Measurements from ENCODE around the gene NHLRC4. TPM values are rescaled to one million over a fixed set of nuclear protein-coding genes. Genes with fewer than 3 reads are reported as not detected.
"Not testable (repeated sequence)": the region's sequence is repeated elsewhere in the genome, so short reads cannot be mapped to it uniquely, and the experiment has no call there.

The NHLRC4 gene
- total RNA-seq, 2 donors from 2014 or later: 1.1 TPM

DNA sequence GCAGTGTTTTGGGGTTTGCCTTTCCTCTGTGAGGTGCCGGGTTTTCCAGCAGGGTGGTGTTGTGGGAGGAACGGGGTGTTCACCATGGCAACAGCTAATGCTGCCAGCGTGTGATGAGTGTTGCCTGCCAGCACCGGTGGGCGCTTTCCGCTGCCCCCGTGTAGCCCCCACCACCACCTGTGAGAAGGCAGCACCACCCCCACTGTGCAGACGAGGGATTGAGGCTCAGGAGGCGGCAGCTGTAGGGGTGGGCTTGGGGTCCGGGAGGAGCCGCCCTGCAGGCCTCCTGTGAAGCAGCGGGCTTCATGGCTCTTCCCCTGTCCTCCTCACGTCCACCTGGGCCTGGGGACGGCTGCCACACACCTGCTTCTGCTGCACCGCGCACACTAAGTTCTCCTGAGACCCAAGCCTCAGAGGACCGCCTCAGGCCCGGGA lies 28.3 kb downstream of the NHLRC4 start:
- no peak for DNase-seq
- Mint-ChIP-seq H3K27ac (no peak overlapping the region), H3K9me3 (peaks cover 2% of the 10 kb centered on the region), H3K4me3 (no peak overlapping the region), H3K27me3 (ENCODE audit: insufficient read depth) (peaks cover 11% of the 10 kb centered on the region), H3K36me3 (ENCODE audit: low read depth) (peaks cover 31% of the 10 kb centered on the region), H3K4me1 (peaks cover 7% of the 10 kb centered on the region)
- no peak overlapping the region for H3K27ac ChIP-seq (ENCODE audit: low read depth, low read length)
- peaks cover 9% of the 10 kb centered on the region for H3K27me3 ChIP-seq (ENCODE audit: control insufficient read depth, insufficient read depth, low read length, poor library complexity, severe bottlenecking)
- no peak overlapping the region for H3K4me3 ChIP-seq (ENCODE audit: low read length)
- H3K9ac ChIP-seq (ENCODE audit: extremely low read depth, low read length, poor library complexity, severe bottlenecking): no peak overlapping the region
- no peaks in the 10 kb centered on the region for H3K9me3 ChIP-seq (ENCODE audit: control insufficient read depth, low read length)
- TF ChIP-seq, protein P1, sequence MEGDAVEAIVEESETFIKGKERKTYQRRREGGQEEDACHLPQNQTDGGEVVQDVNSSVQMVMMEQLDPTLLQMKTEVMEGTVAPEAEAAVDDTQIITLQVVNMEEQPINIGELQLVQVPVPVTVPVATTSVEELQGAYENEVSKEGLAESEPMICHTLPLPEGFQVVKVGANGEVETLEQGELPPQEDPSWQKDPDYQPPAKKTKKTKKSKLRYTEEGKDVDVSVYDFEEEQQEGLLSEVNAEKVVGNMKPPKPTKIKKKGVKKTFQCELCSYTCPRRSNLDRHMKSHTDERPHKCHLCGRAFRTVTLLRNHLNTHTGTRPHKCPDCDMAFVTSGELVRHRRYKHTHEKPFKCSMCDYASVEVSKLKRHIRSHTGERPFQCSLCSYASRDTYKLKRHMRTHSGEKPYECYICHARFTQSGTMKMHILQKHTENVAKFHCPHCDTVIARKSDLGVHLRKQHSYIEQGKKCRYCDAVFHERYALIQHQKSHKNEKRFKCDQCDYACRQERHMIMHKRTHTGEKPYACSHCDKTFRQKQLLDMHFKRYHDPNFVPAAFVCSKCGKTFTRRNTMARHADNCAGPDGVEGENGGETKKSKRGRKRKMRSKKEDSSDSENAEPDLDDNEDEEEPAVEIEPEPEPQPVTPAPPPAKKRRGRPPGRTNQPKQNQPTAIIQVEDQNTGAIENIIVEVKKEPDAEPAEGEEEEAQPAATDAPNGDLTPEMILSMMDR (conservative IDR thresholded peaks at IDR 0.05): no peak
- 93 to 96% methylated on average over 7 to 18 of the region's 18 CpGs for WGBS, 2 experiments (ENCODE audit: insufficient coverage in 1 of 2, insufficient read length in 1 of 2)
- H3K36me3 ChIP-seq (ENCODE audit: control insufficient read depth, insufficient read depth, low read length): peaks cover 8% of the 10 kb centered on the region
- no peaks in the 10 kb centered on the region for H3K4me1 ChIP-seq (ENCODE audit: control insufficient read depth, insufficient read depth, low read length)

DNA sequence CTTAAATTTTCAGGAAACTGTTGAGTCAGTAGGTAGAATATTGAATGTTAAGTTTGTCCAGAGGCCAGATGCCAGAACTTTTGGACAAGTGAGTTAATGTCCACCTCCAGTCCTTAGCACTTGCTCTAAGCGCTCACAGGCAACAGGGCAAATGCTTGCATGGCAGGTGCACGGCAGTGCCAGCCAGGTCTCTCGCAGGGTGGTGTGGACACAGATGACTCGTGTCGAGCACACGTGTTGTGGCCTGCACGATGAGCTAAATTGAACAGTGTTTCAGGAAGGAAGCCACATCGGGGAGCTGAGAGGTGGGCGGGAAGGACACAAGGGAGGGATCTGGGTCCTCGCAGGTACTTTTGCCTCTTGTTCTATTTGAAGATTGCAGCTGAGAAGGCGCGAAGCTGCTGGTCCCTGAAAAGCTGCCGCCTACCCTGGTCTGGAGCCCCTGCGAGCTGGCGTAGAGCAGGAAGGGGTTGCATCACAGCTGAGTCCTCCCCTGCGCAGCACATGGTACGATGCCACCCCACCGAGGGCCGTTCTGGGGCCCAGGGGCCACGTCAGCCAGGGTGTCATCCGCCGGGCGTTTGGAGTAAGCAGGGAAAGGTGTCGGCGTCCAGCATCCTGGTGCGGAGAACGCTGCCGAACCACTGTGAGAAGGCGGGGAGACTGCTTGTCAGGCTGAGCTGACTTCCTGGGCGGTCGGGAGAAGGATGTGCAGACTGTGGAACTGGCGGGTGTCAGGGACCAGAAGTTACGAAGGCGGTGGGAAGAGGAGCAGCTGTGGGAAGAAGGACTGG lies 29.3 kb downstream of the NHLRC4 start:
- DNase-seq: no peak
- Histone ChIP-seq H3K27me3 (ENCODE audit: control insufficient read depth, insufficient read depth, low read length, poor library complexity, severe bottlenecking) (peaks cover 2% of the 10 kb centered on the region), H3K36me3 (ENCODE audit: control insufficient read depth, insufficient read depth, low read length) (peaks cover 10% of the 10 kb centered on the region), H3K4me3 (ENCODE audit: low read length) (no peak overlapping the region), H3K4me1 (ENCODE audit: control insufficient read depth, insufficient read depth, low read length) (no peaks in the 10 kb centered on the region), H3K27ac (ENCODE audit: low read depth, low read length) (no peak overlapping the region), H3K9ac (ENCODE audit: extremely low read depth, low read length, poor library complexity, severe bottlenecking) (no peak overlapping the region), H3K9me3 (ENCODE audit: control insufficient read depth, low read length) (no peaks in the 10 kb centered on the region)
- Mint-ChIP-seq H3K4me1 (peaks cover 1% of the 10 kb centered on the region), H3K27me3 (ENCODE audit: insufficient read depth) (peaks cover 5% of the 10 kb centered on the region), H3K36me3 (ENCODE audit: low read depth) (peaks cover 32% of the 10 kb centered on the region), H3K4me3 (no peak overlapping the region), H3K9me3 (peaks cover 2% of the 10 kb centered on the region), H3K27ac (no peak overlapping the region)
- WGBS, 2 experiments (ENCODE audit: insufficient coverage in 1 of 2, insufficient read length in 1 of 2): 95 to 99% methylated on average over 33 to 34 of the region's 34 CpGs
- TF ChIP-seq, protein P1 (conservative IDR thresholded peaks at IDR 0.05): no peak

DNA sequence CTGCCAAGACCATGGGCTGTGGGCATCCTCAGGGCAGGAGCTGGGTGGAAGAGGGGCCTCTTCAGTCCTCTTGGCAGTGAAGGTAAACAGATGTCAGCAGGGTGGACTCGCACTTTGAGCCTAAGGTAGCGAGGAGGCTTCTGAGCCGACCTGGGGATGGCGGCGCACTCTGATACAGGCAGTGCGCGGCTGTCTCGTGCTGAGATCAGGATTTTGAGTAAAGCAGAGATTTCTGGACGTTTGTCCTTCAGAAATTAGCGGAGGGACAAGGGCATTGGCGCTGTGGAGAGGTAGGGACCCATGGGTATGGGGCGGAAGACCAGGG lies 29.9 kb downstream of the NHLRC4 start:
- 94 to 96% methylated on average over 12 of the region's 12 CpGs for WGBS, 2 experiments (ENCODE audit: insufficient coverage in 1 of 2, insufficient read length in 1 of 2)
- Mint-ChIP-seq H3K4me3 (no peak overlapping the region), H3K9me3 (peaks cover 2% of the 10 kb centered on the region), H3K27me3 (ENCODE audit: insufficient read depth) (peaks cover 3% of the 10 kb centered on the region), H3K4me1 (no peaks in the 10 kb centered on the region), H3K36me3 (ENCODE audit: low read depth) (peaks cover 32% of the 10 kb centered on the region), H3K27ac (no peak overlapping the region)
- TF ChIP-seq, protein P1 (conservative IDR thresholded peaks at IDR 0.05): no peak
- Histone ChIP-seq H3K27me3 (ENCODE audit: control insufficient read depth, insufficient read depth, low read length, poor library complexity, severe bottlenecking) (no peaks in the 10 kb centered on the region), H3K27ac (ENCODE audit: low read depth, low read length) (no peak overlapping the region), H3K4me3 (ENCODE audit: low read length) (no peak overlapping the region), H3K9me3 (ENCODE audit: control insufficient read depth, low read length) (no peaks in the 10 kb centered on the region), H3K9ac (ENCODE audit: extremely low read depth, low read length, poor library complexity, severe bottlenecking) (no peak overlapping the region), H3K36me3 (ENCODE audit: control insufficient read depth, insufficient read depth, low read length) (peaks cover 13% of the 10 kb centered on the region), H3K4me1 (ENCODE audit: control insufficient read depth, insufficient read depth, low read length) (no peaks in the 10 kb centered on the region)
- DNase-seq: no peak

DNA sequence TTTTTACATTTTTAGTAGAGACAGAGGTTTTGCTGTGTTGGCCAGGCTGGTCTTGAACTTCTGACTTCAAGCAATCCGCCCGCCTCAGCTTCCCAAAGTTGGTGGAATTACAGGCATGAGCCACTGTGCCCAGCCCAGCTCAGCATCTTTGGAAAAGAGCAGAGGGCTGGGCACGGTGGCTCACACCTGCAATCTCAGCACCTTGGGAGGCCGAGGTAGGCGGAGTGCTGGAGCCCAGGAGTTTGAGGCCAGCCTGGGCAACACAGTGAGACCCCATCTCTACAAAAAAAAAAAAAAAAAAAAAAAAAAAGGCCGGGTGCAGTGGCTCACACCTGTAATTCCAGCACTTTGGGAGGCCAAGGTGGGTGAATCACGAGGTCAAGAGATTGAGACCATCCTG lies 30.9 kb downstream of the NHLRC4 start:
- not testable (repeated sequence) for DNase-seq; H3K4me3 Mint-ChIP-seq; H3K9me3 ChIP-seq (ENCODE audit: control insufficient read depth, low read length); H3K9ac ChIP-seq (ENCODE audit: extremely low read depth, low read length, poor library complexity, severe bottlenecking); H3K4me1 ChIP-seq (ENCODE audit: control insufficient read depth, insufficient read depth, low read length); H3K4me3 ChIP-seq (ENCODE audit: low read length); H3K27ac ChIP-seq (ENCODE audit: low read depth, low read length); H3K27ac Mint-ChIP-seq; H3K9me3 Mint-ChIP-seq; H3K27me3 Mint-ChIP-seq (ENCODE audit: insufficient read depth); H3K4me1 Mint-ChIP-seq; H3K27me3 ChIP-seq (ENCODE audit: control insufficient read depth, insufficient read depth, low read length, poor library complexity, severe bottlenecking)
- WGBS, 2 experiments (ENCODE audit: insufficient coverage in 1 of 2, insufficient read length in 1 of 2): 83 to 96% methylated on average over 2 to 7 of the region's 7 CpGs
- peaks cover 33% of the 10 kb centered on the region for H3K36me3 Mint-ChIP-seq (ENCODE audit: low read depth)
- H3K36me3 ChIP-seq (ENCODE audit: control insufficient read depth, insufficient read depth, low read length): peaks cover 13% of the 10 kb centered on the region
